GM21367 (cell line): ENCODE measurements around the gene ZNF48.

ENCODE experiments used
- ATAC-seq: cut with Tn5 transposase; IDR thresholded peaks from one replicate; pipeline ENCODE4 v1.9.1; 2021; ENCODE audit not compliant: unreplicated experiment

Gene ZNF48

GRCh38 chr16:30395155-30395991 is at the start of gene ZNF48:
TSS of gene ZNF48 (plus strand) at chr16:30395420. CDS start at chr16:30395795, 375 bp downstream.
- ATAC-seq = no peak

GRCh38 chr16:30346286-30346685 is 48.9 kb upstream of the ZNF48 start:
- ATAC-seq = no peak

DNA sequence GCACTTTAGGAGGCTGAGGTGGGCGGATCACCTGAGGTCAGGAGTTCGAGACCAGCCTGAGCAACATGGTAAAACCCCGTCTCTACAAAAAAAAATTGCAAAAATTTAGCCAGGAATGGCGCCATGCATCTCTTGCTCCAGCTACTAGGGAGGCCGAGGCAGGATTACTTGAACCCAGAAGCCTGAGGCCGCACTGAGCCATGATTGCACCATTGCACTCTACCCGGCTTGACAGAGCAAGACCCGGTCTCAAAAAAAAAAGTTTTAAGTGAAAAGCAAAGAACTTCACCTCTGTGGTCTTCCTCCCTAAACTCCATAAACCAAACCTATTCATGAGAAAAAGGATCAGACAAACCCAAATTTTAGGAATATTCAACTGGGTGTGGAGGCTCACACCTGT is 47.1 kb upstream of the ZNF48 start:
- no peak for ATAC-seq

DNA sequence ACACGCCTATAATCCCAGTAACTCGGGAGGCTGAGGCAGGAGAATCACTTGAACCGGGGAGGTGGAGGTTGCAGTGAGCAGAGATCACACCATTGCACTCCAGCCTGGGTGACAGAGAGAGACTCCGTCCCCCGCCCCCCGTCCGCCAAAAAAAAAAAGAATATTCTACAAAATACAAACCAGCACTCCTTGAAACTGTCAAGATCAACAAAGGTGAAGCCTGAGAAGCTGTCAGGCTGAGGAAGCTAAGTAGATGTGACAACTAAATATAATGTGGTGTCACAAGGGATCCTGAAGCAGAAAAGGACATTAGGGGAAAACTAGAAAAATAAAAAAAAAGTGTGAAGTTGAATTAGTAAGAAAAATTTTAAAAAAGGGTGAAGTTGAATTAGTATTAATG is 46.3 kb upstream of the ZNF48 start:
- ATAC-seq = no peak

DNA sequence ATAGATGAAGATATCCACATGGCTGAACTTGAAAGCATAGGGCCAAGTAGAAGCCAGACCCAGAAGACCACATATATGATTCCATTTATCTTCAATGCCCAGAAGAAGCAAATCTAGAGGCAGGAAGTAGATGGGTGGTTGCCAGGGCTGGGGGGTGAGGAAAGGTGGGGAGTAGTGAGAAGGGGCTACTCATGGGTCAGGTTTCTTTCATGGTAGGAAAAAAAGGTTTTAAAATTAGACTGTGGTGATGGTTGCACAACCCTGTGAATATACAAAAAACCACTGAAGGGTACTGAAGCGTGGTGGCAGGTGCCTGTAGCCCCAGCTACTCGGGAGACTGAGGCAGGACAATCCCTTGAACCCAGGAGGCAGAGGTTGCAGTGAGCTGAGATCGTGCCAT is 45.5 kb upstream of the ZNF48 start:
- no peak for ATAC-seq

DNA sequence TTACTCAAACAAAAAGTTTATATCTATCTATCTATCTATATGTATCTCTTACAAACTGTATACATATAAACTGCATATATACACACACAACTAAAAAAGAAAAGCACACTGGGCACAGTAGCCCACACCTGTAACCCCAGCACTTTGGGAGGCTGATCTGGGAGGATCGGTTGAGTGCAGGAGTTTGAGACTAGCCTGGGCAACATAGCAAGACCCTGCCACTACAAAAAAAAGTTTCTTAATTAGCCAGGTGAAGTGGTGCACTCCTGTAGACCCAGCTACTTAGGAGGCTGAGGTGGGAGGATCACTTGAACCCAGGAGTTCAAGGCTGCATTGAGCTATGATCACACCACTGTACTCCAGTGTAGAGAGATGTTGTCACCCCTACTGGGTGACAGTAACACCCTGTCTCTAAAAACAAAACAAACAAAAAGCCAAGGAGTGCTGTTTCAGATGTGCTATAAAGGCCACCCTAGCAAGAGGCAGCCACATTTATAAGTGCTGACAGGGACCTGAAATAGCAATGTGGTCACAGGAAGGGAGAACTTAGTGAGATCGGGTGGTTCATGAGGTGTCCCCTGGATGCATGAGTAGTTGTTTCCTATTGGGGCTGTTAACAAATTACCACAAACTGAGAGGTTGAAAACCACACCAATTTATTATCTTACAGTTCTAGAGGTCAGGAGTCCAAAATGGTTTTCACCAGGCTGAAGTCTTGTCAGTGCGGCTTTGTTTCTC is 44.9 kb upstream of the ZNF48 start:
- peak; percentile 36 for ATAC-seq

- no peak for ATAC-seq
Observed at GRCh38 chr16:30351001-30351441, 44.2 kb upstream of the ZNF48 start.

DNA sequence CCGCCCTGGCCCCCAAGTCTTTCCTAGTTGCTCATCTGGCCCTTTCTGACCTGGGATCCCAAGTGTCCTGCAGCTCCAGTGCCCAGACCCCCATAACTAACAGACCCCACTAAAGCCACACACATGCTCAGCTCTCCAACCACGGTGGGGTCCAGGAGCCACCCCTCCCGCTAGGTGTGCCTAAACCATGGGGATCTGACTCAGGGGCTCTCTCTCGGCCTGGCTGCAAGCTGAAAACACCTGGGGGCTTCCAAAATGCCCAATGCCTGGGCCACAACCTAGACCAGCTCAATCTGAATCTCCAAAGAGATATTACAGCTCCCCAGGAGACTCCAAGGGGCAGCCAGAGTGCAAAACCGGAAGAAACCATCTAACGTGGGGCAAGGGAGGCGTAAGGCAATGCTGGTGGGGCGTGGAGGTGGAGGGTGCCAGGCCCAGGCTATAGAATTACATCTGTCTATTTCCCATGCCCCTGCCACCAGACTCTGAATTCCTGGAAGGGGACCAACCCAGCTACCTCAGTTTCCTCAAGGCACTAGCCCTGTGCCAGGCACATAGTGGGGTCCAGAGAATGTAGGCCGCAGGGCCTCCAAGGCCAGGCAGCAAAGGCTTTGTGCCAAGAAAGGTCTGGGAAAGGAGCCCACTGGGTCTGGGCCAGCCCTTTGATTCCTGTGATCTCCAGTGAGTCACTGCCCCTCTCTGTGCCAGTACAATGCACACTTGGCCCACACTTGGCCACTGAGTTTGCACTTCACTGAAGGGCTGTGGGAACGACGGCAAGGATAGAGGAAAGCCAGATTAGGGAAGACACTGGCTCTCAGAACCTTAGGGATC is 43.4 kb upstream of the ZNF48 start:
- ATAC-seq = no peak

GRCh38 chr16:30352488-30353401 is 42.5 kb upstream of the ZNF48 start:
- no peak for ATAC-seq

DNA sequence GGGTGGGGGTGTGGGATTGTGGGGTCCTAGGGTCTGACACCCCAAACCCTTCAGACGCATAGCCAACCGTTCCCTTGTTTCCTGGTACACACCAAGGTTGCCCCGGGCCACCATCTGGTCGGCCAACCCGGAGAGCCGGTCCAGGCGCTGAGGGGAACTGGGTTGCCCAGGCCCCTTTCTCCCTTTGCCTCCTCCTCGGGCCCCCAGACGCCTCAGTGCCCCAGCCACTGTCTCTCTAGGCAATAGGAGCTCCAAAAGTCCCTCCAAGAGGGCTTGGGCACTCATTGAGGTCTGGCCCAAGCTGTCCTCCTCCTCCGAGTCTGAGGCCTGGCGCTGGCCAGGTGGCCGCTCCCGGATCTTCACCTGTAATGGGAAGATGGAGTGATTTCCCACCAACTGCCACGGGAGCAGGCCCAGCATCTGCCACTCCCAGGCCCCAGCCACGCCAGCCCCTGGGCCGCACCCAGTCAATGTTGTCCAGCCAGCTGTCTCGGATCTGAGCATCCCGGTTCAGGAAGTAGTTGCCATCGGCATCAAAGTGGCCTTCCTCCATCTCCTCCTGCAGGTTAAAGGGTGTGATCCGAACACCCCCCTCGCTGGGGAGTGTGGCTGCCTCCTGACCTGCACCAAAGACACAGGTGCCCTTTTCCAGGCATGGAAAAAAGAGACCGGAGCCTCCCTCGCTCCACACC is 41.6 kb upstream of the ZNF48 start:
- ATAC-seq = no peak

- peak; percentile 2 for ATAC-seq
Observed at GRCh38 chr16:30354423-30355143, 40.6 kb upstream of the ZNF48 start.

DNA sequence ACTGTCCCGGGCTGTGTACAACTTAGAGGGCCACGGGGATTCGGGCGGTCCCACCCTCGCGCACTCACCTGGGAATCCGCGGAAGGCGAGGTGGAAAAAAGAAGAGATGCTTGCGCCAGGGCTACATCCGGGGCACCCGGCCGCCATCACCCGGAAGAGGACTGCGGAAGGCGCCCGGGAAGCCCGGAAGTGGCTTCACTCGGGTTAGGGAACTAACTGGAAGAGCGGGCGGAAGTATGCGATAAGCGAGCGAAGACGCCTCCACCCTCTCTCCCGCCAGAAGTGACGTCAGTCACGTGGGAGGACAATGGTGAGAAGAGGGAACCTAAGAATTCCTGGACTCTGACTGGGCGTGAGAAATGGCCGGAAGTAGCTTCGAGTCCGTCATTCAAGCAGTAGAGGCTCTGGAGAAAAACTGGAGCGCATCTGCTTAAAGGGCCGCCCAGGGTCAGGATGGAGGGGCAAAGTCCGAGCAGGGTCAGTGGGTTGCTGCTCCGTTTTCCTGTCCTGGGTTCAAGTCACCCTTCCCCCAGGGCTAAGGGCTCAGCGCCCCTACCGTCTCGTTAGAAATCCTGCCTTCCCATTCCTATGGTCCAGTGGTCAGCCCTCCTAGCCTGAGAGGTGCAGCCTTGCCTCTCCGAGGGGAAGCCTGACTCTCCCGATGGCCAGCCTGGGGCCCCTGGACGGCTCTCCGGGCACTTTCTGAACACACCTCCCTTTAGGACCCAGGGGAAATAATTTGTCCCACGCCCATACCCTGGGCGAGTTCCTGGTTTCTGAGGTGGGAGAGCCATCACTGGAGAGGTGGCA is 39.9 kb upstream of the ZNF48 start, which contains the start of gene CD2BP2:
Gene CD2BP2, minus strand, starts transcription at position 165 of the 810 bp plus-strand sequence. CDS start 627 bp downstream, outside the sequence.
- ATAC-seq = peak; percentile 50

DNA sequence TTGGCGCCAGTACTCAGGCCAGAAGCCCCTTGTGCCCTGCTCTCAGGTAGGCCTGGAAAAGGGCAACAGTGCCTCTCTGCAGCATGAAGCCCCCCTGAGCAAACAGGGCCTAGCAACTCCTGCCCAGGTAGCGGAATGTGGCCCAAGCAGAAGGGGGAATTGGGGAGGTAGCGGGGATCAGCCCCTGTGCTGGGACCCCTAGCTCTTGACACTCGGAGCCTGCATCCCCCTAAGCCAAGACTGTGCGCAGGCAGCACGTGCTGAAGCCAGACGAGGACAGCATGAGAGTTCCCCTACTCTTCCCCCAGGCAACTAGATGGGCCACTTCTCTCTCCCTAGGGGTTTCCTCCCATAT is 39.3 kb upstream of the ZNF48 start:
- no peak for ATAC-seq

DNA sequence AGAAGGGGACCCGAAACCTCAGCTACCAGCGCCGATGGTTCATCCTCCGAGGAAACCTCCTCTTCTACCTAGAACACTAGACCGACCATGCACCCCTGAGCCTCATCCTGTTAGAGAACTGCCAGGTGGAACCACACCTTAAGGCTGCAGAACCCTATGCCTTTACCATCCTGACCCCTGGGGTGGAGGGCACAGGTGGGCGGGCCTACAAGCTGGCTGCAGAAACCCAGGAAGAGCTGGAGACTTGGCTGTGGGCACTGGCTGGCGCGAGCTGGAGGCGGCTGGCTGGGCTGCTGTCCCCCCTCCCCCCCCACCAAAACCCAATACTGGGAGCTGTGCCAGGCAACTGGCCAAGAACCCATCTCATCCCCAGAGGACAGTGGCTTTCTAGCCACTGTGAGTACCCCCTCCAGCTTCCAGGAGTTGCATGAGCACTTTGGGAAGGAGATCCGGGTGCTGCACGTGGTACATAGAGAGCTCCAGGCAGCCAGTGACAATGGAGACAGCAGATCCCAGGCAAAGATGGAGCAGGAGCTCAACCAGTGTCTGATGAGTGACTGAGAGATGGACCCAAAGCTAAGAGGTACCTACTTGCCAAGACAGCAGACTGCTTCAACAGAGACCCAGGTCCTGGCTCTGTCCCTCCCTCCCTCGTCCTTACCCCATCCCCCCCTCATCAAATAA is 38.7 kb upstream of the ZNF48 start:
- no peak for ATAC-seq

GRCh38 chr16:30357085-30357714 is 38.0 kb upstream of the ZNF48 start:
- no peak for ATAC-seq

GRCh38 chr16:30357715-30358576 is 37.3 kb upstream of the ZNF48 start:
- no peak for ATAC-seq
